Naive B cell (primary cell): ENCODE data around the gene LUC7L2. TPM values are rescaled to one million over a fixed set of nuclear protein-coding genes. Genes with fewer than 3 reads are reported as not detected.
A peak's percentile ranks its signal among the peaks of the same experiment; 100 is the strongest.
"Not testable (repeated sequence)": the region's sequence is repeated elsewhere in the genome, so short reads cannot be mapped to it uniquely, and the experiment has no call there.

Experiments used
- ATAC-seq, 2 donors: fragments of 150-1000 bp; cut with Tn5 transposase; 2 replicates each; pipeline ENCODE4 v1.10.0; 2021; ENCODE audit warnings: low read depth in 2 of 2, mild to moderate bottlenecking in 2 of 2, moderate library complexity in 2 of 2
- DNase-seq: peaks from one replicate; pipeline ENCODE4 v3.0.0; 2022
- H3K27ac Mint-ChIP-seq, 6 donors: one replicate each; pipeline ENCODE4 v1.8.0; 2020 to 2022; ENCODE audit warnings: mild to moderate bottlenecking in 6 of 6, mixed read lengths in 6 of 6, moderate library complexity in 5 of 6, inconsistent platforms in 2 of 6
- H3K27me3 Mint-ChIP-seq, 3 donors: one replicate each; pipeline ENCODE4 v1.8.0; 2021 to 2022; ENCODE audit warnings: mixed read lengths in 3 of 3, mild to moderate bottlenecking in 1 of 3
- H3K36me3 Mint-ChIP-seq, 2 donors: one replicate each; pipeline ENCODE4 v1.8.0; 2020 to 2022; ENCODE audit warnings: mixed read lengths in 2 of 2, inconsistent platforms in 1 of 2, mild to moderate bottlenecking in 1 of 2
- H3K4me1 Mint-ChIP-seq, 3 donors: one replicate each; pipeline ENCODE4 v1.8.0; 2020 to 2022; ENCODE audit warnings: mixed read lengths in 3 of 3, inconsistent platforms in 1 of 3, mild to moderate bottlenecking in 1 of 3, moderate library complexity in 1 of 3
- H3K4me3 Mint-ChIP-seq, 8 donors: one replicate each; pipeline ENCODE4 v1.8.0; 2020 to 2022; ENCODE audit warnings: mild to moderate bottlenecking in 8 of 8, mixed read lengths in 8 of 8, moderate library complexity in 8 of 8, inconsistent platforms in 2 of 8
- H3K9me3 Mint-ChIP-seq, 7 donors: one replicate each; pipeline ENCODE4 v1.8.0; 2020 to 2022; ENCODE audit warnings: mixed read lengths in 7 of 7, mild to moderate bottlenecking in 5 of 7, inconsistent platforms in 2 of 7, moderate library complexity in 1 of 7
- polyA plus RNA-seq, 6 donors: library from polyadenylated mRNA; unstranded; fragments of 300-500 nt; fragmentation: Illumina TruSeq; gene quantifications; one replicate each; pipeline ENCODE4 v1.2.3, GENCODE V29; 2021; ENCODE audit warnings: low read depth in 6 of 6

LUC7L2 gene
- polyA plus RNA-seq, 6 donors from 2014 or later = 42.2 to 78.3 (median 54.6) TPM

GRCh38 chr7:139387594-139387993, 27.9 kb downstream of the LUC7L2 start:
- DNase-seq = no peak
- Mint-ChIP-seq H3K27me3 (no peaks in the 10 kb centered on the region), H3K36me3 (peaks cover 19 to 22% of the 10 kb centered on the region in 2 donors), H3K4me3 (no peak overlapping the region), H3K27ac (peak overlapping the region in 1 of 6 donors; percentile 5), H3K9me3 (peaks cover 0 to 2% (median 0%) of the 10 kb centered on the region in 7 donors), H3K4me1 (peaks cover 7 to 14% (median 8%) of the 10 kb centered on the region in 3 donors)
- ATAC-seq = no peak

GRCh38 chr7:139389091-139389490, 29.4 kb downstream of the LUC7L2 start:
- Mint-ChIP-seq H3K4me1 (peaks cover 6 to 14% (median 7%) of the 10 kb centered on the region in 3 donors), H3K36me3 (peaks cover 19 to 23% of the 10 kb centered on the region in 2 donors), H3K27ac (peak overlapping the region in 2 of 6 donors; percentile 7 to 11), H3K27me3 (no peaks in the 10 kb centered on the region), H3K4me3 (no peak overlapping the region), H3K9me3 (peaks cover 0 to 2% (median 0%) of the 10 kb centered on the region in 7 donors)
- DNase-seq = no peak
- ATAC-seq = no peak

- no peak for DNase-seq
- Mint-ChIP-seq H3K36me3 (peaks cover 19 to 30% of the 10 kb centered on the region in 2 donors), H3K9me3 (peaks cover 0 to 2% (median 0%) of the 10 kb centered on the region in 7 donors), H3K4me1 (peaks cover 6 to 20% (median 14%) of the 10 kb centered on the region in 3 donors), H3K27ac (no peak overlapping the region), H3K27me3 (no peaks in the 10 kb centered on the region), H3K4me3 (no peak overlapping the region)
- ATAC-seq = no peak
These were observed 30.1 kb downstream of the LUC7L2 start for GRCh38 chr7:139389774-139390173.

- no peak overlapping the region for H3K4me3 Mint-ChIP-seq
- DNase-seq = no peak
- H3K36me3 Mint-ChIP-seq = peaks cover 11 to 20% of the 10 kb centered on the region in 2 donors
- peaks cover 3 to 20% (median 18%) of the 10 kb centered on the region in 3 donors for H3K4me1 Mint-ChIP-seq
- H3K9me3 Mint-ChIP-seq = peaks cover 0 to 2% (median 0%) of the 10 kb centered on the region in 7 donors
- H3K27ac Mint-ChIP-seq = peak overlapping the region in 2 of 6 donors; percentile 57 to 76
- H3K27me3 Mint-ChIP-seq = no peaks in the 10 kb centered on the region
- no peak for ATAC-seq
These were observed 34.0 kb downstream of the LUC7L2 start for GRCh38 chr7:139393621-139394211.

GRCh38 chr7:139394540-139394939, 34.8 kb downstream of the LUC7L2 start:
- H3K4me3 Mint-ChIP-seq = no peak overlapping the region
- ATAC-seq = no peak

GRCh38 chr7:139396323-139396951, 36.7 kb downstream of the LUC7L2 start:
- H3K4me1 Mint-ChIP-seq = peaks cover 0 to 12% (median 10%) of the 10 kb centered on the region in 3 donors
- H3K36me3 Mint-ChIP-seq = peaks cover 5 to 7% of the 10 kb centered on the region in 2 donors
- ATAC-seq = no peak
- H3K4me3 Mint-ChIP-seq = no peak overlapping the region
- no peaks in the 10 kb centered on the region for H3K9me3 Mint-ChIP-seq
- DNase-seq = no peak
- peak overlapping the region in 3 of 6 donors; percentile 5 to 66 (median 33) for H3K27ac Mint-ChIP-seq
- H3K27me3 Mint-ChIP-seq = no peaks in the 10 kb centered on the region

More at GRCh38 chr7:139394540-139394939, 34.8 kb downstream of the LUC7L2 start:
- Mint-ChIP-seq H3K4me1 (peaks cover 3 to 13% (median 12%) of the 10 kb centered on the region in 3 donors), H3K9me3 (peaks cover 0 to 2% (median 0%) of the 10 kb centered on the region in 7 donors), H3K36me3 (peaks cover 4 to 12% of the 10 kb centered on the region in 2 donors), H3K27me3 (no peaks in the 10 kb centered on the region), H3K27ac (peak overlapping the region in 2 of 6 donors; percentile 42 to 61)
- no peak for DNase-seq

- Mint-ChIP-seq H3K9me3 (no peaks in the 10 kb centered on the region), H3K36me3 (peaks cover 5 to 7% of the 10 kb centered on the region in 2 donors), H3K4me3 (no peak overlapping the region), H3K4me1 (peaks cover 0 to 12% (median 10%) of the 10 kb centered on the region in 3 donors), H3K27ac (peak overlapping the region in 1 of 6 donors; percentile 39), H3K27me3 (no peaks in the 10 kb centered on the region)
- DNase-seq (no peak), ATAC-seq (no peak)
These were observed 37.5 kb downstream of the LUC7L2 start for GRCh38 chr7:139397192-139397591.

GRCh38 chr7:139403601-139404000, 43.9 kb downstream of the LUC7L2 start:
- ATAC-seq (no peak), DNase-seq (no peak)
- Mint-ChIP-seq H3K9me3 (no peaks in the 10 kb centered on the region), H3K27ac (peak overlapping the region in 1 of 6 donors; percentile 50), H3K36me3 (peaks cover 25 to 27% of the 10 kb centered on the region in 2 donors), H3K27me3 (no peaks in the 10 kb centered on the region), H3K4me1 (peaks cover 0 to 4% (median 0%) of the 10 kb centered on the region in 3 donors), H3K4me3 (no peak overlapping the region)

- no peaks in the 10 kb centered on the region for H3K9me3 Mint-ChIP-seq
- no peaks in the 10 kb centered on the region for H3K27me3 Mint-ChIP-seq
- peaks cover 27 to 32% of the 10 kb centered on the region in 2 donors for H3K36me3 Mint-ChIP-seq
- H3K4me3 Mint-ChIP-seq = no peak overlapping the region
- peaks cover 0 to 4% (median 0%) of the 10 kb centered on the region in 3 donors for H3K4me1 Mint-ChIP-seq
- no peak for DNase-seq
- no peak for ATAC-seq
- no peak overlapping the region for H3K27ac Mint-ChIP-seq
These were observed 47.9 kb downstream of the LUC7L2 start for GRCh38 chr7:139407555-139407954.

- Mint-ChIP-seq H3K27ac (peak overlapping the region in 2 of 6 donors; percentile 39 to 88), H3K36me3 (peaks cover 24 to 28% of the 10 kb centered on the region in 2 donors), H3K4me3 (peak overlapping the region in 1 of 8 donors; percentile 33)
- DNase-seq, ATAC-seq, H3K27me3 Mint-ChIP-seq, H3K4me1 Mint-ChIP-seq, H3K9me3 Mint-ChIP-seq: not testable (repeated sequence)
These were observed 55.2 kb downstream of the LUC7L2 start for GRCh38 chr7:139414743-139415402.

- Mint-ChIP-seq H3K27ac (peak overlapping the region in 3 of 6 donors; percentile 19 to 34 (median 21)), H3K9me3 (no peaks in the 10 kb centered on the region), H3K4me1 (no peaks in the 10 kb centered on the region), H3K36me3 (peaks cover 24 to 28% of the 10 kb centered on the region in 2 donors), H3K27me3 (no peaks in the 10 kb centered on the region), H3K4me3 (no peak overlapping the region)
- ATAC-seq (no peak), DNase-seq (no peak)
These were observed 56.7 kb downstream of the LUC7L2 start for GRCh38 chr7:139416405-139416804.

- no peaks in the 10 kb centered on the region for H3K27me3 Mint-ChIP-seq
- ATAC-seq (no peak), DNase-seq (no peak)
- H3K27ac Mint-ChIP-seq = peak overlapping the region in 2 of 6 donors; percentile 13 to 59
- peaks cover 28 to 31% of the 10 kb centered on the region in 2 donors for H3K36me3 Mint-ChIP-seq
- no peak overlapping the region for H3K4me3 Mint-ChIP-seq
- H3K9me3 Mint-ChIP-seq = no peaks in the 10 kb centered on the region
- no peaks in the 10 kb centered on the region for H3K4me1 Mint-ChIP-seq
These were observed 57.8 kb downstream of the LUC7L2 start for GRCh38 chr7:139417478-139417877.

- no peaks in the 10 kb centered on the region for H3K9me3 Mint-ChIP-seq
- H3K36me3 Mint-ChIP-seq = peaks cover 17 to 31% of the 10 kb centered on the region in 2 donors
- DNase-seq = no peak
- ATAC-seq = no peak
- H3K27ac Mint-ChIP-seq = peak overlapping the region in 2 of 6 donors; percentile 36 to 79
- H3K4me3 Mint-ChIP-seq = no peak overlapping the region
- no peaks in the 10 kb centered on the region for H3K27me3 Mint-ChIP-seq
- no peaks in the 10 kb centered on the region for H3K4me1 Mint-ChIP-seq
These were observed 61.4 kb downstream of the LUC7L2 start for GRCh38 chr7:139421123-139421522.
